Panc1 (cell line): Measurements from ENCODE around the gene LRP5. TPM values are rescaled to one million over a fixed set of nuclear protein-coding genes. Genes with fewer than 3 reads are reported as not detected.

Source experiments
- ATAC-seq: fragments of 200-7000 bp; cut with Tn5 transposase; 2 replicates; pipeline ENCODE4 v1.9.1; 2020; ENCODE audit warnings: mild to moderate bottlenecking, moderate library complexity
- BruUV-seq: library from RNA; stranded (reverse); fragments of 400-500 nt; replicated peaks from 2 replicates; lab custom pipeline; 2021; lab: Mats Ljungman, UMichigan
- CTCF ChIA-PET: fragments of 300-600 bp; sonication (Branson Sonifier 250); formaldehyde crosslinking; loops from one replicate; lab custom pipeline; 2022; ENCODE audit warnings: antibody characterized with exemption; lab: Charles Lee
- POLR2A ChIA-PET: fragments of 300-600 bp; sonication (Branson Sonifier 250); formaldehyde crosslinking; loops from one replicate; lab custom pipeline; 2022; ENCODE audit warnings: antibody characterized with exemption; lab: Charles Lee
- DNase-seq: peaks from one replicate; pipeline ENCODE4 v3.0.0-alpha.2; 2010; ENCODE audit warnings: low read depth, low spot score
- H3K27ac ChIP-seq: 2 replicates; pipeline ENCODE4 v1.5.1; 2011; ENCODE audit warnings: mild to moderate bottlenecking, low read length, inconsistent platforms
- H3K27me3 ChIP-seq: fragments of 200-500 bp; sonication (Bioruptor generic); 2 replicates; pipeline ENCODE4 v1.6.0; 2014; ENCODE audit warnings: low read length, inconsistent platforms; ENCODE audit not compliant: control insufficient read depth, insufficient read depth
- H3K36me3 ChIP-seq: fragments of 200-500 bp; sonication (Bioruptor generic); 2 replicates; pipeline ENCODE4 v1.5.1; 2014; ENCODE audit warnings: inconsistent platforms, mild to moderate bottlenecking, low read length, moderate library complexity; ENCODE audit not compliant: control insufficient read depth, insufficient read depth
- H3K4me1 ChIP-seq: 2 replicates; pipeline ENCODE4 v1.5.1; 2011; ENCODE audit warnings: inconsistent platforms, mild to moderate bottlenecking, low read length, moderate library complexity; ENCODE audit not compliant: control insufficient read depth, insufficient read depth
- H3K4me3 ChIP-seq, 2 experiments: 2 replicates each; pipeline ENCODE4 v1.5.1; 2011 to 2012; ENCODE audit warnings: low read depth in 2 of 2, low read length in 2 of 2, mild to moderate bottlenecking in 2 of 2, inconsistent platforms in 1 of 2, moderate library complexity in 1 of 2
- H3K9me3 ChIP-seq: fragments of 200-500 bp; sonication (Bioruptor generic); 2 replicates; pipeline ENCODE4 v1.5.1; 2014; ENCODE audit warnings: low read depth, mild to moderate bottlenecking, inconsistent platforms, low read length, moderate library complexity; ENCODE audit not compliant: control insufficient read depth, insufficient read depth
- POLR2AphosphoS5 ChIP-seq: IDR thresholded peaks from 2 replicates; pipeline ENCODE4 v1.6.1; 2012; ENCODE audit warnings: mild to moderate bottlenecking, low read depth, low read length, moderate library complexity
- SIN3A ChIP-seq: IDR thresholded peaks from 2 replicates; pipeline ENCODE4 v1.6.1; 2012; ENCODE audit warnings: low read depth, mild to moderate bottlenecking, low read length, moderate library complexity, borderline replicate concordance; ENCODE audit not compliant: insufficient read depth
- TCF7L2 ChIP-seq: IDR thresholded peaks from 2 replicates; pipeline ENCODE4 v1.6.1; 2011; ENCODE audit warnings: mild to moderate bottlenecking, low read depth, low read length, inconsistent platforms
- in situ Hi-C: cut with HindIII; loops from 2 replicates; pipeline ENCODE4 v1.10.0; 2016; ENCODE audit warnings: low sequenced_read_pairs, low pct_unique_long_range_greater_than_20kb
- intact Hi-C: fragments of 100-400 bp; cut with micrococcal nuclease; formaldehyde crosslinking; loops from one replicate; pipeline ENCODE4 v1.10.0; 2022; ENCODE audit not compliant: unreplicated experiment
- total RNA-seq: library from RNA; stranded (reverse); gene quantifications from one replicate; pipeline ENCODE4 v1.2.1, GENCODE V29; 2021; ENCODE audit not compliant: unreplicated experiment
- TF ChIP-seq, protein P1 (sequence below): fragments of 450-650 bp; IDR thresholded peaks from 2 replicates; pipeline ENCODE4 v1.5.1; 2017; ENCODE audit warnings: mild to moderate bottlenecking
- TF ChIP-seq, protein P2 (sequence below), 2 experiments: IDR thresholded peaks; 2 replicates each; pipeline ENCODE4 v1.6.1; 2011 to 2012; ENCODE audit warnings: low read depth in 2 of 2, control low read depth in 1 of 2, low read length in 1 of 2, mild to moderate bottlenecking in 1 of 2, moderate library complexity in 1 of 2; ENCODE audit not compliant: insufficient read depth in 1 of 2

Gene LRP5
- total RNA-seq, 1 experiment from 2014 or later, result 171 TPM

DNA sequence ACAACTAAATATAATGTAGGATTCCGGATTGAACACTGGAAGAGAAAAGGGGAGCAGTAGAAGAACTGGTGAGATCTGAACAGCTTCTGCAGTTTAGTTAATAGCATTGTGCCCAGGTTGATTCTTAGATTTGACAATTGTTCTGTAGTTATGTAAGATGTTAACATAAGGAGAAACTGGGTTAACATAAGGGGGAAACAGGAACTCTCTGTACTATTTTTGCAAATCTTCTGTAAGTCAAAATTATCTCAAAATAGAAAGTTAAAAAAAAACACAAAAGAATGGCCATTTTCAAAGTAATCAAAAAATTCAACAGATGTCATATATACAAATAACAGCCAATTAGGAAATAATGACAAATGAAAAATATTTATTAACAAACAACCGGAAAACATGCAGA lies 18.7 kb upstream of the LRP5 start:
- Histone ChIP-seq H3K27me3 (no peaks in the 10 kb centered on the region), H3K36me3 (no peaks in the 10 kb centered on the region), H3K4me1 (peaks cover 13% of the 10 kb centered on the region), H3K4me3 (no peak overlapping the region), H3K27ac (no peak overlapping the region), H3K9me3 (no peaks in the 10 kb centered on the region)
- ATAC-seq (no peak), DNase-seq (no peak)
- POLR2A ChIA-PET, result no interaction called here
- CTCF ChIA-PET, result interaction anchor here (0.6 to 0.9 kb wide), 2 partner anchors 11 to 36 kb away, joined by 3 read pairs; no protein-coding TSS in a partner anchor
- intact Hi-C loops, result loop anchor here (10.0 kb wide), 1 partner anchor 79 kb away; the partner anchor contains the start of gene KMT5B
- TF ChIP-seq, protein P1, sequence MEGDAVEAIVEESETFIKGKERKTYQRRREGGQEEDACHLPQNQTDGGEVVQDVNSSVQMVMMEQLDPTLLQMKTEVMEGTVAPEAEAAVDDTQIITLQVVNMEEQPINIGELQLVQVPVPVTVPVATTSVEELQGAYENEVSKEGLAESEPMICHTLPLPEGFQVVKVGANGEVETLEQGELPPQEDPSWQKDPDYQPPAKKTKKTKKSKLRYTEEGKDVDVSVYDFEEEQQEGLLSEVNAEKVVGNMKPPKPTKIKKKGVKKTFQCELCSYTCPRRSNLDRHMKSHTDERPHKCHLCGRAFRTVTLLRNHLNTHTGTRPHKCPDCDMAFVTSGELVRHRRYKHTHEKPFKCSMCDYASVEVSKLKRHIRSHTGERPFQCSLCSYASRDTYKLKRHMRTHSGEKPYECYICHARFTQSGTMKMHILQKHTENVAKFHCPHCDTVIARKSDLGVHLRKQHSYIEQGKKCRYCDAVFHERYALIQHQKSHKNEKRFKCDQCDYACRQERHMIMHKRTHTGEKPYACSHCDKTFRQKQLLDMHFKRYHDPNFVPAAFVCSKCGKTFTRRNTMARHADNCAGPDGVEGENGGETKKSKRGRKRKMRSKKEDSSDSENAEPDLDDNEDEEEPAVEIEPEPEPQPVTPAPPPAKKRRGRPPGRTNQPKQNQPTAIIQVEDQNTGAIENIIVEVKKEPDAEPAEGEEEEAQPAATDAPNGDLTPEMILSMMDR, result no peak
- TF ChIP-seq POLR2AphosphoS5 (no peak), SIN3A (no peak), TCF7L2 (no peak)
- TF ChIP-seq, protein P2, sequence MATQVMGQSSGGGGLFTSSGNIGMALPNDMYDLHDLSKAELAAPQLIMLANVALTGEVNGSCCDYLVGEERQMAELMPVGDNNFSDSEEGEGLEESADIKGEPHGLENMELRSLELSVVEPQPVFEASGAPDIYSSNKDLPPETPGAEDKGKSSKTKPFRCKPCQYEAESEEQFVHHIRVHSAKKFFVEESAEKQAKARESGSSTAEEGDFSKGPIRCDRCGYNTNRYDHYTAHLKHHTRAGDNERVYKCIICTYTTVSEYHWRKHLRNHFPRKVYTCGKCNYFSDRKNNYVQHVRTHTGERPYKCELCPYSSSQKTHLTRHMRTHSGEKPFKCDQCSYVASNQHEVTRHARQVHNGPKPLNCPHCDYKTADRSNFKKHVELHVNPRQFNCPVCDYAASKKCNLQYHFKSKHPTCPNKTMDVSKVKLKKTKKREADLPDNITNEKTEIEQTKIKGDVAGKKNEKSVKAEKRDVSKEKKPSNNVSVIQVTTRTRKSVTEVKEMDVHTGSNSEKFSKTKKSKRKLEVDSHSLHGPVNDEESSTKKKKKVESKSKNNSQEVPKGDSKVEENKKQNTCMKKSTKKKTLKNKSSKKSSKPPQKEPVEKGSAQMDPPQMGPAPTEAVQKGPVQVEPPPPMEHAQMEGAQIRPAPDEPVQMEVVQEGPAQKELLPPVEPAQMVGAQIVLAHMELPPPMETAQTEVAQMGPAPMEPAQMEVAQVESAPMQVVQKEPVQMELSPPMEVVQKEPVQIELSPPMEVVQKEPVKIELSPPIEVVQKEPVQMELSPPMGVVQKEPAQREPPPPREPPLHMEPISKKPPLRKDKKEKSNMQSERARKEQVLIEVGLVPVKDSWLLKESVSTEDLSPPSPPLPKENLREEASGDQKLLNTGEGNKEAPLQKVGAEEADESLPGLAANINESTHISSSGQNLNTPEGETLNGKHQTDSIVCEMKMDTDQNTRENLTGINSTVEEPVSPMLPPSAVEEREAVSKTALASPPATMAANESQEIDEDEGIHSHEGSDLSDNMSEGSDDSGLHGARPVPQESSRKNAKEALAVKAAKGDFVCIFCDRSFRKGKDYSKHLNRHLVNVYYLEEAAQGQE (IDR thresholded peaks at IDR 0.05; ENCODE audit: insufficient read depth in 1 of 2, low read depth in 2 of 2, low read length in 1 of 2), result no peak
- in situ Hi-C loops, result no loop called here
- no TSS peak for BruUV-seq

DNA sequence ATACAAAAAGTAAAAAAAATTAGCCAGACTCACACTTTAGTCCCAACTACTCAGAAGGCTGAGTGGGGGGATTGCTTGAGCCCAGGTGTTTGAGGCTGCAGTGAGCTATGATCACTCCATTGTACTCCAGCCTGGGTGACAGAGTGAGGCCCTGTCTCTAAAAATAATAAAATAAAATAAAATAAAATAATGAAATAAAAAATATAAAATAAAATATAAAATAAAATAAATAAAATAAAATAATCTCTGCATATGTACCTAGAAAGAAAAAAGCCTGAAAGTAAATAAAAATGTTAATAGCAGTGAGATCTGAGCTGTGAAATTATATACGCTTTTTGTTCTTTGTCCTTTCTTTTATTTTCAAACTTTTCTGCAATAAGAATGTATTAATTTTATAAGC lies 17.1 kb upstream of the LRP5 start:
- in situ Hi-C loops (no loop called here), intact Hi-C loops (loop anchor here (10.0 kb wide), 1 partner anchor 80 kb away; the partner anchor contains the start of gene KMT5B)
- DNase-seq (no peak), ATAC-seq (no peak)
- Histone ChIP-seq H3K36me3 (no peaks in the 10 kb centered on the region), H3K27ac (no peak overlapping the region), H3K9me3 (no peaks in the 10 kb centered on the region), H3K4me3 (no peak overlapping the region), H3K4me1 (peaks cover 19% of the 10 kb centered on the region), H3K27me3 (no peaks in the 10 kb centered on the region)
- no TSS peak for BruUV-seq
- POLR2A ChIA-PET, result interaction anchor here (0.6 to 2.0 kb wide), 2 partner anchors 16 to 23 kb away, joined by 3 to 7 read pairs; partner anchors contain the start of gene C11orf24
- CTCF ChIA-PET, result interaction anchor here (5.5 kb wide), 1 partner anchor 38 kb away, joined by 40 read pairs; no protein-coding TSS in a partner anchor
- TF ChIP-seq POLR2AphosphoS5 (no peak), SIN3A (no peak), TCF7L2 (no peak)
- TF ChIP-seq, protein P2 (IDR thresholded peaks at IDR 0.05; ENCODE audit: insufficient read depth in 1 of 2, low read depth in 2 of 2, low read length in 1 of 2), result no peak
- TF ChIP-seq, protein P1, result no peak
